ENCODE data around the gene ARL15.

The ARL15 gene

GRCh38 chr5:53927668-53928247 lies 382.6 kb downstream of the ARL15 start:
- H3K4me3 ChIP-seq, result no peak overlapping the region
- no peak for DNase-seq (ENCODE audit: low read depth, low spot score)
- no peak overlapping the region for H3K9ac ChIP-seq (ENCODE audit: insufficient read length)
- H3K36me3 ChIP-seq (ENCODE audit: insufficient read depth, low read length), result no peaks in the 10 kb centered on the region
- TF ChIP-seq FOXP2 (optimal IDR thresholded peaks at IDR 0.05; ENCODE audit: control extremely low read depth, extremely low read length, insufficient read depth) (no peak), POLR2AphosphoS5 (IDR thresholded peaks at IDR 0.05; ENCODE audit: borderline replicate concordance, low read depth, low read length) (no peak), EZH2 (IDR thresholded peaks at IDR 0.05) (no peak)
- H3K9me3 ChIP-seq (ENCODE audit: low read depth, low read length), result no peaks in the 10 kb centered on the region
- H3K27ac ChIP-seq, result no peak overlapping the region

- no peak for DNase-seq (ENCODE audit: low read depth, low spot score)
- TF ChIP-seq FOXP2 (optimal IDR thresholded peaks at IDR 0.05; ENCODE audit: control extremely low read depth, extremely low read length, insufficient read depth) (no peak), EZH2 (IDR thresholded peaks at IDR 0.05) (no peak), POLR2AphosphoS5 (IDR thresholded peaks at IDR 0.05; ENCODE audit: borderline replicate concordance, low read depth, low read length) (no peak)
- H3K4me3 ChIP-seq, result no peak overlapping the region
- no peaks in the 10 kb centered on the region for H3K36me3 ChIP-seq (ENCODE audit: insufficient read depth, low read length)
- no peaks in the 10 kb centered on the region for H3K9me3 ChIP-seq (ENCODE audit: low read depth, low read length)
- H3K27ac ChIP-seq, result no peak overlapping the region
- no peak overlapping the region for H3K9ac ChIP-seq (ENCODE audit: insufficient read length)
Measured at GRCh38 chr5:53926026-53926425, 384.3 kb downstream of the ARL15 start.

- no peak overlapping the region for H3K4me3 ChIP-seq
- no peak for DNase-seq (ENCODE audit: low read depth, low spot score)
- no peak overlapping the region for H3K27ac ChIP-seq
- TF ChIP-seq POLR2AphosphoS5 (IDR thresholded peaks at IDR 0.05; ENCODE audit: borderline replicate concordance, low read depth, low read length), result no peak
- no peak for TF ChIP-seq FOXP2 (optimal IDR thresholded peaks at IDR 0.05; ENCODE audit: control extremely low read depth, extremely low read length, insufficient read depth)
- no peak for TF ChIP-seq EZH2 (IDR thresholded peaks at IDR 0.05)
- no peak overlapping the region for H3K9ac ChIP-seq (ENCODE audit: insufficient read length)
- no peaks in the 10 kb centered on the region for H3K36me3 ChIP-seq (ENCODE audit: insufficient read depth, low read length)
- H3K9me3 ChIP-seq (ENCODE audit: low read depth, low read length), result no peaks in the 10 kb centered on the region
Measured at GRCh38 chr5:53924392-53924791, 386.0 kb downstream of the ARL15 start.

GRCh38 chr5:53923961-53924360 lies 386.4 kb downstream of the ARL15 start:
- no peak for DNase-seq (ENCODE audit: low read depth, low spot score)
- no peaks in the 10 kb centered on the region for H3K36me3 ChIP-seq (ENCODE audit: insufficient read depth, low read length)
- no peak overlapping the region for H3K9ac ChIP-seq (ENCODE audit: insufficient read length)
- no peak overlapping the region for H3K4me3 ChIP-seq
- no peak overlapping the region for H3K27ac ChIP-seq
- no peaks in the 10 kb centered on the region for H3K9me3 ChIP-seq (ENCODE audit: low read depth, low read length)
- no peak for TF ChIP-seq FOXP2 (optimal IDR thresholded peaks at IDR 0.05; ENCODE audit: control extremely low read depth, extremely low read length, insufficient read depth)
- no peak for TF ChIP-seq EZH2 (IDR thresholded peaks at IDR 0.05)
- TF ChIP-seq POLR2AphosphoS5 (IDR thresholded peaks at IDR 0.05; ENCODE audit: borderline replicate concordance, low read depth, low read length), result no peak

GRCh38 chr5:53922508-53923498 lies 387.6 kb downstream of the ARL15 start:
- H3K9me3 ChIP-seq (ENCODE audit: low read depth, low read length), result no peaks in the 10 kb centered on the region
- H3K4me3 ChIP-seq, result no peak overlapping the region
- TF ChIP-seq EZH2 (IDR thresholded peaks at IDR 0.05) (no peak), POLR2AphosphoS5 (IDR thresholded peaks at IDR 0.05; ENCODE audit: borderline replicate concordance, low read depth, low read length) (no peak), FOXP2 (optimal IDR thresholded peaks at IDR 0.05; ENCODE audit: control extremely low read depth, extremely low read length, insufficient read depth) (no peak)
- no peak for DNase-seq (ENCODE audit: low read depth, low spot score)
- H3K36me3 ChIP-seq (ENCODE audit: insufficient read depth, low read length), result no peaks in the 10 kb centered on the region
- H3K9ac ChIP-seq (ENCODE audit: insufficient read length), result no peak overlapping the region
- no peak overlapping the region for H3K27ac ChIP-seq

GRCh38 chr5:53917826-53918225 lies 392.5 kb downstream of the ARL15 start:
- no peak overlapping the region for H3K27ac ChIP-seq
- DNase-seq (ENCODE audit: low read depth, low spot score), result no peak
- H3K9ac ChIP-seq (ENCODE audit: insufficient read length), result no peak overlapping the region
- H3K9me3 ChIP-seq (ENCODE audit: low read depth, low read length), result no peaks in the 10 kb centered on the region
- no peak overlapping the region for H3K4me3 ChIP-seq
- no peak for TF ChIP-seq POLR2AphosphoS5 (IDR thresholded peaks at IDR 0.05; ENCODE audit: borderline replicate concordance, low read depth, low read length)
- no peak for TF ChIP-seq EZH2 (IDR thresholded peaks at IDR 0.05)
- TF ChIP-seq FOXP2 (optimal IDR thresholded peaks at IDR 0.05; ENCODE audit: control extremely low read depth, extremely low read length, insufficient read depth), result no peak
- H3K36me3 ChIP-seq (ENCODE audit: insufficient read depth, low read length), result no peaks in the 10 kb centered on the region

GRCh38 chr5:53917095-53917494 lies 393.3 kb downstream of the ARL15 start:
- H3K9me3 ChIP-seq (ENCODE audit: low read depth, low read length), result no peaks in the 10 kb centered on the region
- TF ChIP-seq POLR2AphosphoS5 (IDR thresholded peaks at IDR 0.05; ENCODE audit: borderline replicate concordance, low read depth, low read length), result no peak
- no peak for TF ChIP-seq FOXP2 (optimal IDR thresholded peaks at IDR 0.05; ENCODE audit: control extremely low read depth, extremely low read length, insufficient read depth)
- TF ChIP-seq EZH2 (IDR thresholded peaks at IDR 0.05), result no peak
- DNase-seq (ENCODE audit: low read depth, low spot score), result no peak
- no peak overlapping the region for H3K27ac ChIP-seq
- no peak overlapping the region for H3K9ac ChIP-seq (ENCODE audit: insufficient read length)
- no peaks in the 10 kb centered on the region for H3K36me3 ChIP-seq (ENCODE audit: insufficient read depth, low read length)
- H3K4me3 ChIP-seq, result no peak overlapping the region

- no peak for DNase-seq (ENCODE audit: low read depth, low spot score)
- no peaks in the 10 kb centered on the region for H3K9me3 ChIP-seq (ENCODE audit: low read depth, low read length)
- no peak overlapping the region for H3K4me3 ChIP-seq
- H3K36me3 ChIP-seq (ENCODE audit: insufficient read depth, low read length), result no peaks in the 10 kb centered on the region
- no peak overlapping the region for H3K27ac ChIP-seq
- no peak overlapping the region for H3K9ac ChIP-seq (ENCODE audit: insufficient read length)
- no peak for TF ChIP-seq FOXP2 (optimal IDR thresholded peaks at IDR 0.05; ENCODE audit: control extremely low read depth, extremely low read length, insufficient read depth)
- TF ChIP-seq POLR2AphosphoS5 (IDR thresholded peaks at IDR 0.05; ENCODE audit: borderline replicate concordance, low read depth, low read length), result no peak
- TF ChIP-seq EZH2 (IDR thresholded peaks at IDR 0.05), result no peak
Measured at GRCh38 chr5:53915120-53915519, 395.3 kb downstream of the ARL15 start.
